Liver (tissue), 9 donors: ENCODE measurements around the gene QKI. TPM values are rescaled to one million over a fixed set of nuclear protein-coding genes. Genes with fewer than 3 reads are reported as not detected.

Experiments
- DNase-seq: peaks from one replicate; pipeline ENCODE4 v3.0.0-alpha.2; 2017; ENCODE audit warnings: low spot score
- H3K27ac ChIP-seq, 2 donors: one replicate each; pipeline ENCODE4 v1.7.0; 2013; ENCODE audit warnings: inconsistent platforms in 2 of 2, low read length in 2 of 2, control low read depth in 1 of 2, low read depth in 1 of 2, mild to moderate bottlenecking in 1 of 2
- H3K27me3 ChIP-seq, 4 donors: one replicate each; pipeline versions ENCODE4 v1.6.1 to v1.7.0; 2013; ENCODE audit warnings: low read length in 3 of 4, inconsistent platforms in 1 of 4, mild to moderate bottlenecking in 1 of 4, moderate library complexity in 1 of 4; ENCODE audit not compliant: control insufficient read depth in 4 of 4, insufficient read depth in 4 of 4
- H3K36me3 ChIP-seq, 4 donors: one replicate each; pipeline versions ENCODE4 v1.6.1 to v1.7.0; 2013; ENCODE audit warnings: low read length in 3 of 4, mild to moderate bottlenecking in 3 of 4, low read depth in 1 of 4, moderate library complexity in 1 of 4; ENCODE audit not compliant: control insufficient read depth in 4 of 4, insufficient read depth in 3 of 4
- H3K4me1 ChIP-seq, 4 donors: one replicate each; pipeline versions ENCODE4 v1.6.1 to v1.7.0; 2013; ENCODE audit warnings: low read length in 3 of 4, mild to moderate bottlenecking in 3 of 4, moderate library complexity in 1 of 4; ENCODE audit not compliant: control insufficient read depth in 4 of 4, insufficient read depth in 4 of 4
- H3K4me3 ChIP-seq, 3 donors: one replicate each; pipeline versions ENCODE4 v1.6.1 to v1.7.0; 2013; ENCODE audit warnings: low read length in 3 of 3, control low read depth in 1 of 3, low read depth in 1 of 3, mild to moderate bottlenecking in 1 of 3
- H3K9ac ChIP-seq, 2 donors: one replicate each; pipeline ENCODE4 v1.7.0; 2013; ENCODE audit warnings: low read length in 2 of 2, mild to moderate bottlenecking in 2 of 2, moderate library complexity in 2 of 2, control low read depth in 1 of 2, low read depth in 1 of 2
- H3K9me3 ChIP-seq, 4 donors: one replicate each; pipeline versions ENCODE4 v1.6.1 to v1.7.0; 2013; ENCODE audit warnings: low read length in 3 of 4; ENCODE audit not compliant: control insufficient read depth in 4 of 4
- EGR1 ChIP-seq, 2 donors: IDR thresholded peaks; 2 replicates each; pipeline ENCODE4 v1.6.1; 2016 to 2018; ENCODE audit warnings: antibody characterized with exemption in 2 of 2, low read depth in 2 of 2
- FOXA1 ChIP-seq: IDR thresholded peaks from 2 replicates; pipeline ENCODE4 v1.6.1; 2016; ENCODE audit warnings: antibody characterized with exemption
- FOXA2 ChIP-seq: IDR thresholded peaks from 2 replicates; pipeline ENCODE4 v1.6.1; 2016; ENCODE audit warnings: antibody characterized with exemption
- GABPA ChIP-seq, 2 donors: IDR thresholded peaks in 1 of 2; conservative IDR thresholded peaks in 1 of 2; 2 replicates each; pipeline ENCODE4 v1.6.1; 2016; ENCODE audit warnings: antibody characterized with exemption in 2 of 2, mild to moderate bottlenecking in 1 of 2, moderate library complexity in 1 of 2
- HNF4A ChIP-seq, 2 donors: conservative IDR thresholded peaks; 2 replicates each; pipeline ENCODE4 v1.6.1; 2016; ENCODE audit warnings: antibody characterized with exemption in 2 of 2, mild to moderate bottlenecking in 2 of 2
- HNF4G ChIP-seq: IDR thresholded peaks from 2 replicates; pipeline ENCODE4 v1.6.1; 2016; ENCODE audit warnings: antibody characterized with exemption
- JUND ChIP-seq, 2 donors: IDR thresholded peaks; 2 replicates each; pipeline ENCODE4 v1.6.1; 2016; ENCODE audit warnings: antibody characterized with exemption in 2 of 2
- MAX ChIP-seq: IDR thresholded peaks from 2 replicates; pipeline ENCODE4 v1.6.1; 2016; ENCODE audit warnings: antibody characterized with exemption
- NR2F2 ChIP-seq: IDR thresholded peaks from 2 replicates; pipeline ENCODE4 v1.6.1; 2016; ENCODE audit warnings: antibody characterized with exemption
- RAD21 ChIP-seq, 2 donors: IDR thresholded peaks; 2 replicates each; pipeline ENCODE4 v1.6.1; 2016; ENCODE audit warnings: antibody characterized with exemption in 2 of 2, mild to moderate bottlenecking in 2 of 2
- RXRA ChIP-seq, 2 donors: IDR thresholded peaks; 2 replicates each; pipeline ENCODE4 v1.6.1; 2017 to 2018; ENCODE audit warnings: antibody characterized with exemption in 2 of 2, mild to moderate bottlenecking in 1 of 2
- SP1 ChIP-seq: IDR thresholded peaks from 2 replicates; pipeline ENCODE4 v1.6.1; 2018; ENCODE audit warnings: antibody characterized with exemption, mild to moderate bottlenecking
- TAF1 ChIP-seq: conservative IDR thresholded peaks from 2 replicates; pipeline ENCODE4 v1.6.1; 2016; ENCODE audit warnings: antibody characterized with exemption, mild to moderate bottlenecking
- YY1 ChIP-seq: IDR thresholded peaks from 2 replicates; pipeline ENCODE4 v1.6.1; 2016; ENCODE audit warnings: antibody characterized with exemption, mild to moderate bottlenecking
- WGBS: extraction: QIAGEN DNeasy Blood & Tissue Kit; methylation state at CpG from one replicate; pipeline ENCODE4 v1.1.7; 2013; 5-methylcytosine and 5-hydroxymethylcytosine counted together
- polyA plus RNA-seq, 2 donors: library from polyadenylated mRNA; stranded (reverse) in 1 of 2; unstranded in 1 of 2; fragments of 200-250 nt in 1 of 2; fragments of >200 nt in 1 of 2; fragmentation: Nextera tagmentation in 1 of 2; extraction: Ambion mirVana in 1 of 2; gene quantifications; one replicate each; pipeline versions ENCODE4 v1.2.1 to v1.2.3, GENCODE V29; 2013 to 2015
- total RNA-seq, 2 donors: library from RNA; depleted of rRNA; stranded (reverse); fragments of >200 nt; gene quantifications; one replicate each; pipeline ENCODE4 v1.2.3, GENCODE V29; 2014
- TF ChIP-seq, protein P1 (sequence below): fragments of 150-350 bp; IDR thresholded peaks from 2 replicates; pipeline ENCODE4 v1.5.1; 2017; ENCODE audit warnings: improper control_type of control experiment, low read depth, low read length; ENCODE audit not compliant: missing input control
- TF ChIP-seq, protein P2 (sequence below): IDR thresholded peaks from 2 replicates; pipeline ENCODE4 v1.6.1; 2016; ENCODE audit warnings: antibody characterized with exemption
- TF ChIP-seq, protein P3 (sequence below): IDR thresholded peaks from 2 replicates; pipeline ENCODE4 v1.6.1; 2016; ENCODE audit warnings: antibody characterized with exemption, mild to moderate bottlenecking
- TF ChIP-seq, protein P4 (sequence below): IDR thresholded peaks from 2 replicates; pipeline ENCODE4 v1.6.1; 2016; ENCODE audit warnings: antibody characterized with exemption
- donor health status: healthy.
- donor health status: healthy.
- donor health status: healthy.
- donor health status: healthy.
- donor health status: healthy.

Gene QKI
- total and polyA plus RNA-seq, 4 donors = 22.7 to 97.0 (median 56.3) TPM

- H3K27ac ChIP-seq = no peak overlapping the region
- DNase-seq = no peak
- H3K4me1 ChIP-seq = peaks cover 12 to 57% (median 48%) of the 10 kb centered on the region in 4 donors
- H3K9me3 ChIP-seq = no peaks in the 10 kb centered on the region
- 82% methylated on average over 3 of the region's 3 CpGs for WGBS
- H3K9ac ChIP-seq = no peak overlapping the region
- no peak overlapping the region for H3K4me3 ChIP-seq
- TF ChIP-seq, protein P1, sequence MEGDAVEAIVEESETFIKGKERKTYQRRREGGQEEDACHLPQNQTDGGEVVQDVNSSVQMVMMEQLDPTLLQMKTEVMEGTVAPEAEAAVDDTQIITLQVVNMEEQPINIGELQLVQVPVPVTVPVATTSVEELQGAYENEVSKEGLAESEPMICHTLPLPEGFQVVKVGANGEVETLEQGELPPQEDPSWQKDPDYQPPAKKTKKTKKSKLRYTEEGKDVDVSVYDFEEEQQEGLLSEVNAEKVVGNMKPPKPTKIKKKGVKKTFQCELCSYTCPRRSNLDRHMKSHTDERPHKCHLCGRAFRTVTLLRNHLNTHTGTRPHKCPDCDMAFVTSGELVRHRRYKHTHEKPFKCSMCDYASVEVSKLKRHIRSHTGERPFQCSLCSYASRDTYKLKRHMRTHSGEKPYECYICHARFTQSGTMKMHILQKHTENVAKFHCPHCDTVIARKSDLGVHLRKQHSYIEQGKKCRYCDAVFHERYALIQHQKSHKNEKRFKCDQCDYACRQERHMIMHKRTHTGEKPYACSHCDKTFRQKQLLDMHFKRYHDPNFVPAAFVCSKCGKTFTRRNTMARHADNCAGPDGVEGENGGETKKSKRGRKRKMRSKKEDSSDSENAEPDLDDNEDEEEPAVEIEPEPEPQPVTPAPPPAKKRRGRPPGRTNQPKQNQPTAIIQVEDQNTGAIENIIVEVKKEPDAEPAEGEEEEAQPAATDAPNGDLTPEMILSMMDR = no peak
- TF ChIP-seq JUND (IDR thresholded peaks at IDR 0.05) (no peak), MAX (no peak), FOXA1 (no peak), NR2F2 (no peak), YY1 (no peak), SP1 (no peak), TAF1 (no peak), RAD21 (IDR thresholded peaks at IDR 0.05) (no peak), HNF4A (conservative IDR thresholded peaks at IDR 0.05) (no peak), RXRA (IDR thresholded peaks at IDR 0.05) (no peak), HNF4G (no peak), GABPA (IDR thresholded peaks at IDR 0.05 in 1 of 2, conservative IDR thresholded peaks at IDR 0.05 in 1 of 2) (no peak), EGR1 (IDR thresholded peaks at IDR 0.05; ENCODE audit: low read depth in 2 of 2) (no peak), FOXA2 (no peak)
- TF ChIP-seq, protein P2, sequence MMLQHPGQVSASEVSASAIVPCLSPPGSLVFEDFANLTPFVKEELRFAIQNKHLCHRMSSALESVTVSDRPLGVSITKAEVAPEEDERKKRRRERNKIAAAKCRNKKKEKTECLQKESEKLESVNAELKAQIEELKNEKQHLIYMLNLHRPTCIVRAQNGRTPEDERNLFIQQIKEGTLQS = no peak
- TF ChIP-seq, protein P3, sequence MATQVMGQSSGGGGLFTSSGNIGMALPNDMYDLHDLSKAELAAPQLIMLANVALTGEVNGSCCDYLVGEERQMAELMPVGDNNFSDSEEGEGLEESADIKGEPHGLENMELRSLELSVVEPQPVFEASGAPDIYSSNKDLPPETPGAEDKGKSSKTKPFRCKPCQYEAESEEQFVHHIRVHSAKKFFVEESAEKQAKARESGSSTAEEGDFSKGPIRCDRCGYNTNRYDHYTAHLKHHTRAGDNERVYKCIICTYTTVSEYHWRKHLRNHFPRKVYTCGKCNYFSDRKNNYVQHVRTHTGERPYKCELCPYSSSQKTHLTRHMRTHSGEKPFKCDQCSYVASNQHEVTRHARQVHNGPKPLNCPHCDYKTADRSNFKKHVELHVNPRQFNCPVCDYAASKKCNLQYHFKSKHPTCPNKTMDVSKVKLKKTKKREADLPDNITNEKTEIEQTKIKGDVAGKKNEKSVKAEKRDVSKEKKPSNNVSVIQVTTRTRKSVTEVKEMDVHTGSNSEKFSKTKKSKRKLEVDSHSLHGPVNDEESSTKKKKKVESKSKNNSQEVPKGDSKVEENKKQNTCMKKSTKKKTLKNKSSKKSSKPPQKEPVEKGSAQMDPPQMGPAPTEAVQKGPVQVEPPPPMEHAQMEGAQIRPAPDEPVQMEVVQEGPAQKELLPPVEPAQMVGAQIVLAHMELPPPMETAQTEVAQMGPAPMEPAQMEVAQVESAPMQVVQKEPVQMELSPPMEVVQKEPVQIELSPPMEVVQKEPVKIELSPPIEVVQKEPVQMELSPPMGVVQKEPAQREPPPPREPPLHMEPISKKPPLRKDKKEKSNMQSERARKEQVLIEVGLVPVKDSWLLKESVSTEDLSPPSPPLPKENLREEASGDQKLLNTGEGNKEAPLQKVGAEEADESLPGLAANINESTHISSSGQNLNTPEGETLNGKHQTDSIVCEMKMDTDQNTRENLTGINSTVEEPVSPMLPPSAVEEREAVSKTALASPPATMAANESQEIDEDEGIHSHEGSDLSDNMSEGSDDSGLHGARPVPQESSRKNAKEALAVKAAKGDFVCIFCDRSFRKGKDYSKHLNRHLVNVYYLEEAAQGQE = no peak
- TF ChIP-seq, protein P4, sequence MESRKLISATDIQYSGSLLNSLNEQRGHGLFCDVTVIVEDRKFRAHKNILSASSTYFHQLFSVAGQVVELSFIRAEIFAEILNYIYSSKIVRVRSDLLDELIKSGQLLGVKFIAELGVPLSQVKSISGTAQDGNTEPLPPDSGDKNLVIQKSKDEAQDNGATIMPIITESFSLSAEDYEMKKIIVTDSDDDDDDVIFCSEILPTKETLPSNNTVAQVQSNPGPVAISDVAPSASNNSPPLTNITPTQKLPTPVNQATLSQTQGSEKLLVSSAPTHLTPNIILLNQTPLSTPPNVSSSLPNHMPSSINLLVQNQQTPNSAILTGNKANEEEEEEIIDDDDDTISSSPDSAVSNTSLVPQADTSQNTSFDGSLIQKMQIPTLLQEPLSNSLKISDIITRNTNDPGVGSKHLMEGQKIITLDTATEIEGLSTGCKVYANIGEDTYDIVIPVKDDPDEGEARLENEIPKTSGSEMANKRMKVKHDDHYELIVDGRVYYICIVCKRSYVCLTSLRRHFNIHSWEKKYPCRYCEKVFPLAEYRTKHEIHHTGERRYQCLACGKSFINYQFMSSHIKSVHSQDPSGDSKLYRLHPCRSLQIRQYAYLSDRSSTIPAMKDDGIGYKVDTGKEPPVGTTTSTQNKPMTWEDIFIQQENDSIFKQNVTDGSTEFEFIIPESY = no peak
- H3K27me3 ChIP-seq = no peaks in the 10 kb centered on the region
- H3K36me3 ChIP-seq = no peaks in the 10 kb centered on the region
Observed at GRCh38 chr6:163422550-163422949, 8.0 kb downstream of the QKI start.
